ENCODE data around the gene CRMP1.

DNA sequence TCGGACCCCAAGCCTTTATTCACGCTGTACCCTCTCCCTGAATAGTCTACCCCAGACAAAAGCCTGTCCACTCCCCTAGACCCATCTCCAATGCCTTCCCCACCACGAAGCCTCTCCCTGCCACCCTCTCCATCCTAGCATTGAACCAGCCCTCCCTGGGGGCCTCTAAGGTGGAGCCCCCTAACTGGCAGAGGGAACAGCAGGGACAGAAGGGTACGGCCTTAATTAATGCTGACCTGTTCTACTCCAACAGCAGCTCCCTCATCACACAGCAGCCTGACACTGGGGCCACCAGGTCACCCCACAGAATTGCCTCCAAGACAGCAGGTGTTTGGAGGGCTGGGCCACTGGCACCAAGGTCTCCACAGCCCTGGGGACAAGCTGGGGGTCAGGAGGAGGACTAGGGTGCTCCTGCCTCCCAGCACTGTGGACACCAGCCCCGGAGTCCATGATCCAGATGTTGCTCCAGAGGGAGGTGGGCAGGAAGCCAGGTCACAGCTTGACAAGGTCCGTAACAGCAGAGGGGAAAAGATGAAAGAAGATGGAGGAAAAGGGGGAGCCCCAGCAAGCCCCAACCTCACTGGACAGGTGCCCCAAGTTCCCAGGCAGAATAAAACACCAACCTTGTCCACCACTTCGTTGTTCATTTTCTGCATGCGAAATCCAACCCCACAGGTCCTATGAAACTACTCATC is 3.7 kb downstream of the CRMP1 start:
- TF ChIP-seq, protein P1, sequence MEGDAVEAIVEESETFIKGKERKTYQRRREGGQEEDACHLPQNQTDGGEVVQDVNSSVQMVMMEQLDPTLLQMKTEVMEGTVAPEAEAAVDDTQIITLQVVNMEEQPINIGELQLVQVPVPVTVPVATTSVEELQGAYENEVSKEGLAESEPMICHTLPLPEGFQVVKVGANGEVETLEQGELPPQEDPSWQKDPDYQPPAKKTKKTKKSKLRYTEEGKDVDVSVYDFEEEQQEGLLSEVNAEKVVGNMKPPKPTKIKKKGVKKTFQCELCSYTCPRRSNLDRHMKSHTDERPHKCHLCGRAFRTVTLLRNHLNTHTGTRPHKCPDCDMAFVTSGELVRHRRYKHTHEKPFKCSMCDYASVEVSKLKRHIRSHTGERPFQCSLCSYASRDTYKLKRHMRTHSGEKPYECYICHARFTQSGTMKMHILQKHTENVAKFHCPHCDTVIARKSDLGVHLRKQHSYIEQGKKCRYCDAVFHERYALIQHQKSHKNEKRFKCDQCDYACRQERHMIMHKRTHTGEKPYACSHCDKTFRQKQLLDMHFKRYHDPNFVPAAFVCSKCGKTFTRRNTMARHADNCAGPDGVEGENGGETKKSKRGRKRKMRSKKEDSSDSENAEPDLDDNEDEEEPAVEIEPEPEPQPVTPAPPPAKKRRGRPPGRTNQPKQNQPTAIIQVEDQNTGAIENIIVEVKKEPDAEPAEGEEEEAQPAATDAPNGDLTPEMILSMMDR (optimal IDR thresholded peaks at IDR 0.05 in 1 of 3, IDR thresholded peaks at IDR 0.05 in 1 of 3, conservative IDR thresholded peaks at IDR 0.05 in 1 of 3; ENCODE audit: extremely low read depth in 1 of 3, insufficient read depth in 2 of 3, low read length in 3 of 3) = no peak
- peak; percentile 9 for TF ChIP-seq EZH2 (IDR thresholded peaks at IDR 0.05; ENCODE audit: low read length)

Measured in keratinocyte (primary cell).